HG03520 (cell line): Measurements from ENCODE around the gene MEGF10.

Experiments
- ATAC-seq: cut with Tn5 transposase; IDR thresholded peaks from one replicate; pipeline ENCODE4 v1.9.1; 2021; ENCODE audit warnings: mild to moderate bottlenecking, moderate library complexity; ENCODE audit not compliant: unreplicated experiment

The MEGF10 gene

DNA sequence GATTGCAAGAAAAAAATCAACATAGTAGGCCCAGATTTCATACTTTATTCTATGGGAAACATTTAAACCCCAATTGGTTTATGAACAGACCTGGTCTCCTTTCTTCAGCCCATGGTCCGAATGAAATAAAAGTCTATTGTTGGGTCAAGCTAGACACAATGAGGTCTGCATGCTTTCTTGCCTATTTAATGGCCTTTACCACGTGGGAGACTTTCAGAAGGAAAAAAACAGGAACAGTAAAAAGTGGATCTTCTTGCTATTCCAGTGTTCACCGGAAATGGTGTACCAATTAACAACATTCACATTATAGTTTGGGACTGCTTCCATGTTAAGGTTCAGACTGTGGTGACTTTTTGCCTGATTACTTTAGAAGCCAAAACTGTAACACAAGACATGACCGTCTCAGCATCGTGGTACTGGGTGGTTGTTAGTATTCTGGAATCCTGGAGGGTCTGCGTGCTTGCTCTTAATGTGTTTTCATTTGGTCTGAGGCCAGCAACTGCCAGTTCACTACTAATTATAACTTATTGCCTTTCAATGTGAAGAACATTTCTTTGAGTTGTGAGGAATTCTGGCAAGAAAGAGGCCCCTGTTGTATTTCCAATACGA, 141.5 kb downstream of the MEGF10 start:
- no peak for ATAC-seq

DNA sequence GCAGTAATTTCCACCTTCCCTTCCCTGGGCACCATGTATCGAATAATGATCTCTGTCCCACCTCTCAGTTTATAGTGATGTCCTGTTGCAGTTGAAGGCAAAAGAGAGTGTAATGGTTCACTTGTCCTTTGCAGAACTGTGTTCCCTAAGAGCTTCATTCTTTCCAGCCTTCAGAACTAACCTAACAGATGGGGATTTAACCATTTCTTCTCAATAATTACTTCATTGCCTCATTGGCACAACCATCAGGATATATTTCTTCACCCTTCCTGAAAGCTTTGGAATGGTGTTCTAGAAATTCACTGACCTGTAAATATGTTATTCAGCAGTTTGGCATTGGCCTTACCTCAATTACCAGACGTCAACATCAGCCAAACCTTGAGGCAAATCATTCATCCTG, 142.9 kb downstream of the MEGF10 start:
- no peak for ATAC-seq

DNA sequence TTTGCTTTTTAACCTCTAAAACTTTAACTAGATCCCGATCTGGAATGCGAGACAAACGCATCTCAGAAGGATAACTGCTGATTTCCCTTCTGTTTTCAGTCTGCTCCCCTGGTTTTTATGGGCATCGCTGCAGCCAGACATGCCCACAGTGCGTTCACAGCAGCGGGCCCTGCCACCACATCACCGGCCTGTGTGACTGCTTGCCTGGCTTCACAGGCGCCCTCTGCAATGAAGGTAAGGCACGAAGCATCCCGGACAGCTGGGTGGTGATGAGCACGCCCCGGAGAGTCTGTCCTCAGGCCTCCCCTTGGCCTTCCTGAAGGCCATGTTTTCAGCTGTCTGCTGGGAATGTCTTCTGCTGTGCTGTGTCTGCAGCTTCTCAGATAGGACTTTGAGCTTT, 144.0 kb downstream of the MEGF10 start:
- ATAC-seq, result no peak

DNA sequence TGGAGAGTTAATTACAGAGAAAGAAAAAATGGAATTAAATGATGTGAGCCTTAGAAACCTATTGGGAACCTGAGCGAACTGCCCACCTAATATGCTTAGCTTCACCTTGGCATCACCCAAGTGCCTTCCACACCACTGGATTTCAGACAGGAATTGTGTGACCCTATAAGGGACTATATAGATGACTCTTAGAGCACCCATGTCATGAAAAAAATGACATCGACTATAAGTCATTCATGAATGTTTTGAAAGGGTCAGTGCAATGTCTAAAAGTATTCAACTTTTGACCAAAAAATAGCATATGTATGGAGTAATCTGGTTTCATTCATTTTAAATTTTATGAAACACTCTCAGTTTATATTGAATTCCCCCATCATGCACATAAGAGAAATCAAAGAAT, 145.2 kb downstream of the MEGF10 start:
- ATAC-seq, result no peak

DNA sequence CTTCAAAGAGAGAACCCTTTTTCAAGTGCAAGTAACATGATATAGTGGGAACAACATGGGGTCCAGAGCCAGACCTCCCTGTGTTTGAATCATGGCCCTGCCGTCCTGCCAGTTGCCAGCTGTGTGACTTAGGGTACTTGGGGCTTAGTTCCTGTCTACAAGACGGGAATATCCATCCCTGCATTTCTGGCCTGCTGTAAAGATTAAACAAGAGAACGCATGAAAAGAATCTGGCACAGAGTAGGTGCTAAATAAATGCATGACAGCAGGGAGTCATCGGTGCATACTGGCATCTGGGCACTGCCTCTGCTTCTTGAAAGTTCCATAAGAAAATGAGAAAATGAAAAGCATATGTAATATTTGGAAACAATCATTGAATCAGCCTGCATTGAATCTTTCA, 149.0 kb downstream of the MEGF10 start:
- no peak for ATAC-seq

DNA sequence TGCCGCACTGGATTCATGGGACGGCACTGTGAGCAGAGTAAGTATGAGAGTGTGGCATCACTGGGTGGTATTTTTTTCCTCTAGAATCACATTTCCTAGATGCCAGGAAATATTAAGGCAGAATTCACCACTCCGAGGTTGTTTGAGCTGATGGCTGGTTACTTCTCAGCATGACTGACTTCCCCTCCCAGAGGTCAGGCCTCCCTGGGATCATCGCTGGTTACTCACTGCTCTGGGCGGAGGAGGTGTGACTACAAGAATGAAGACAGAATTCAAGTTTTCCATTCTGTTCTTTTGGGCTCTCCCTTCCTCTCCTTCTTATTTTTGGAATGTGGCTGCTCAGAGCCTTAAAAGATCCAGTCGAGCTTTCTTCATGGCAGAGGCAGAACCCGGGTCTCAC, 150.2 kb downstream of the MEGF10 start:
- no peak for ATAC-seq

DNA sequence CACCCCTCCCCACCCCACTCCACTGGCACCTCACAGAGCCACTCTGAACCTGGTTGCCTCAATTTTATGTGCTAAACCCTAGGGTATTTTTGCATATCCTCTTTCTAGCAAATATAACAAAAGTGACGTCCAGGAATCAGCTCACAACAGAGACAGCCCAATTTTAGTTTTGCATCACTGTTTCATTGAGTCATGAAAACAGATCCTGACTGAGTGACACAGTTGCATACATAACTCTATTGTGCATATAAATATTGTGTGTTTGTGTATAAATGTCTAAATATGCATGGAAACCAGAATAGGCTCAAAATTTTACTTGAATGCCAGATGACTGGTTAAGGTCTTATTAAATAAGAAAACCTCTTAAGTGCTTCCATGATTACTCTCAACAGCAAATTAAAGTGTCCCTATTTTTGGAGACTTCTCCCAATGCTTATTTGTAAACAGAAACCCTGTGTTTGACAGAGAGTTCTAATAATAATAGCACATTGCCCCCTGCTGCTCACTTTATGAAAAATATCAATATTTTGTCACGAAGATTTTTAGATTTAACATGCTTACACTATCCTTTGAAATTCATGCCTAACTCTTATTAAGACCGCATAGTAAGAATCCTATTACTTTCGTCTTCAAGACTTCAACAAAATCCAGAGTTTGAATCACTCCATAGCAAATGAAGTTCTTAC, 151.3 kb downstream of the MEGF10 start:
- ATAC-seq, result no peak

DNA sequence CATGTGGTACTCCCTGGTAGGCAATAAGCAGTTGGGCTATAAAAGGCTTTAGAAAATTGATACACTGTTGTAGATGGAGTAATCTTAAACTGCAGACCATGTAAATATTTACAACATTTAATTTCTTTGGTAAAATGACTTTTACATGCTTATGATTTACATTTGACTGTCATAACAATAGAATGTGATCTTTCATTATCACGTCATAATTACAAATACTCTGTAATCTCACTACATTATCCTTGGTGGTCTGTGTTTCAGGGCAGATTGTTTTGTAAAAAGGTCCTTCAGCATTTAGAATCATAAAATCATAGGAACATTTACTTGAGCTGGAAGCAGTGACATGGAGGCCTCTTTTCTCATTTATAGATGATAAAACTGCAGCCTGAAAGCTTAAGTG, 153.6 kb downstream of the MEGF10 start:
- ATAC-seq, result no peak

DNA sequence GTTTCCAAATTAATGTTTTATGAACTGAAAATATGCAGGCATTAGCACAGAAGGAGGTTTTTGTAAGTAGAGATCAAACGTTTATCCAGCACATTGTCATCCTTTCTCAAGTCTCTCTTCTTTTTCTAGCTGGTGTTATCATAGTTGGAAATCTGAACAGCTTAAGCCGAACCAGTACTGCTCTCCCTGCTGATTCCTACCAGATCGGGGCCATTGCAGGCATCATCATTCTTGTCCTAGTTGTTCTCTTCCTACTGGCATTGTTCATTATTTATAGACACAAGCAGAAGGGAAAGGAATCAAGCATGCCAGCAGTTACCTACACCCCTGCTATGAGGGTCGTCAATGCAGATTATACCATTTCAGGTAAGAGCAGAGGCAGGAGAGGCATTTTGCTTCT, 154.7 kb downstream of the MEGF10 start:
- ATAC-seq, result no peak

DNA sequence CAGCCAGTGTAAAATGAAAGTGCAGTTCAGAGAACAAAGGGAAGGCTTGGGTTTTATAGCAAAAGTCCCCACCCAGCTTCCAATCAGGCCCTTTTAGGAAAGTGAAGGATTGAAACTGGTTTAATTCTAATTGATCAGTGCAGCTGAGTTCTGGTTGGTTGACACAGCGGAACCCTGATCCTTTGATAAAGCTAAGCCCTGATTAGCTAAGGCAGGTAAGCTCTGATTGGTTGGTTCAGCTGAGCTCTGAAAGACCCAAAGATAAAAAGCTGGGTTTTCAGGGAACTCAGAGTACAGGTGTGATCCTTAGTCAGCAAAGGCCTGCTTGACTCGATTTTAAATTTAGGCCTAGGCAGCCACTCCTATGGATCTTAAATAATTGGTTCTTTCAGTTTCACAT, 156.0 kb downstream of the MEGF10 start:
- no peak for ATAC-seq

DNA sequence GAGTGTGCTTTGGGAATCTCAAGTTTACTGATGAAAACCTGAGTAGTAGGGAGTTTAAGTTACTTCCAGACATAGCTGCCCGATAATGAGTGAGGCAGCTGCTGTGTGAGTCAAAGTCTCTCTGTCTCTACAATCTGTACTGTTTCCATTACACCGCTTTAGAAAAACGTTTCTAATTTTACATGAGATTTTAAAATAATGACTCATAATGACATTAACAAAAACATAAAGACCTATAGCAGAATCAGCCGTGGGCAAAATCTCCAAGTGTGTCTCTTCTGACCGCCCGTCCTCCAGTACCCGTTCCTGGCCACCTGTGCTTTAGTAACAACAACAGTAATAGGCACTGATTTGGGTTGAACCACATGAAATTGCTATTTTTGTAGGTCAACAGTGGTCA, 157.2 kb downstream of the MEGF10 start:
- no peak for ATAC-seq

DNA sequence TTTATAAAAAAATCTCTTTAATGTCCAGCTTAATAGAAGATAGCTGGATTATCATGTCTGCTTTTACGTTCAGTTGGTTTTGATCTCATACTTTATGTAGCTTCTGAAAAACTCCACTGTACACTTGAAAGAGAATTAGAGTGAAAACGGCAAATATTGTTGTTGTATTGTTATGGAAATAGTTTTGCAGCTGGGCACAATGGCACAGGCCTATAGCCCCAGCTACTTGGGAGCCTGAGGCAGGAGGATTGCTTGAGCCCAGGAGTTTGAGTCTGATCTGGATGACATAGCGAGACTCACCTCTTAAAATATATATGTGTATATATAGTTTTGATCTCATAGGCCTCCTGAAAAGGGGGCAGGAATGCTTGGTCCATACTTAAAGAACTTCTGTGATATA, 159.4 kb downstream of the MEGF10 start:
- ATAC-seq, result no peak

DNA sequence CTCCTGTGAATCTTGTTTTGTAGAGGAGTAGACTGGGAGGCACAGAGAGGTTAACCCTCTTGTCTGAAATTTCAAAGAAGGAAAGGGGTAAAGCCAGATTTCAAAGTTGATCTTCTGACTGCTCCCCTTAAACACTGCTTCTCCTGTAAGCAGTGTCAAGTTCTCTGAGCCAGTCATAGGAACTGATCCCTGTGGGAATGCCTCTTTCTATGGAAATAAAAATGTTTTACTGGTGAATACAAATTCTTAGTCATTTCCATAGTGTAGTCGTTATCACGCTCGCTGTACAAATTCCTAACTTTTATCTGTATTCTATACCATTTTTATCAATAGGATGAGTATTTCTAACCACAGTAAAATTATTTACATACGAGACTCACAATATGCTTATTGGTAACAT, 160.5 kb downstream of the MEGF10 start:
- ATAC-seq, result no peak

DNA sequence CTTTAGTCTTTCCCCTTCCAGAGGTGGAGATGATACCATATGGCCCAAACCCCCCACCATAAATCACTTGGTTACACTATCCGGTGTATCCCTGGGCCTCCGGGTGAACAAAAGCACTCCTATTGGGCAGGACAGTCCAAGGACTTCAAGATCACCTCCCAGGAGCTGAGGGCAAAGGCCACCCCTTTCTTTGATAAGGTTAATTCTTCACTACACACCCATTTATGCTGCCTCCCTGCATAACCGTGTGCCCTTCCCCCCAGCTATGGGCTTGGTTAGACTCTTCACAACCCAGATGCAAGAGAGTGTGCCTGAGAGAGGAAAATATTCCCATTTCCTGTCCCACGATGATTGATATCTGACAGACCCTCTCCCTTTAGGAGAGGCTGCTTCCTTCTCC, 162.0 kb downstream of the MEGF10 start:
- ATAC-seq, result no peak

DNA sequence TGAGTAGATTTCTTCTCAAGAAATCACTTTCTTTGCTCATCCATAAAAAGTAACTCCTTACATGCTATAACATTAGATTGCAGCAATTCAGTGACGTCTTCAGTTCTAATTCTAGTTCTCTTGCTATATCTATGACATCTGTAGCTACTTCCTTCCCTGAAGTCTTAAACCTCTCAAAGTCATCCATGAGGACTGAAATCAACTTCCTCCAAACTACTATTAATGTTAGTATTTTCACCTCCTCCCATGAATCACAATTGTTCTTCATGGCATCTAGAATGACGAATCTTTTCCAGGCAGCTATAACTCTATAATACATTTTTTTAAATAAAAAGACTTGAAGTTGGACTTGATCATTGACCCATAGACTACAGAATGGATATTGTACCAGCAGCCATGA, 180.6 kb downstream of the MEGF10 start:
- no peak for ATAC-seq

DNA sequence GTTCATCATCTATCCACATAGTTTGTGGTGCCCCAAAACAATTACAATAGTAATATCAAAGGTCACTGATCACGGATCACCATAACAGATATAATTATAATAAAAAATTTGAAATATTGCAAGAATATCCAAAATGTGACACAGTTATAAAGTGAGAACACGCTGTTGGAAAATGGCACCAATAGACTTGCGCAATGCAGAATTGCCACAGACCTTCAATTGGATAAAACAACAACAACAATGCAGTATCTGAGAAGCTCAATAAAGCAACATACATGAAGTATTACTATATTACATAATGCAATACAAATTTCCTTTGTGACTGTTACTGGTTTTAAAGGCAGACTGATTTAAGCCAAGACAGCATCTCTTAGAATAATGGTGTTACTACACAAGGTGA, 182.1 kb downstream of the MEGF10 start:
- ATAC-seq, result no peak

DNA sequence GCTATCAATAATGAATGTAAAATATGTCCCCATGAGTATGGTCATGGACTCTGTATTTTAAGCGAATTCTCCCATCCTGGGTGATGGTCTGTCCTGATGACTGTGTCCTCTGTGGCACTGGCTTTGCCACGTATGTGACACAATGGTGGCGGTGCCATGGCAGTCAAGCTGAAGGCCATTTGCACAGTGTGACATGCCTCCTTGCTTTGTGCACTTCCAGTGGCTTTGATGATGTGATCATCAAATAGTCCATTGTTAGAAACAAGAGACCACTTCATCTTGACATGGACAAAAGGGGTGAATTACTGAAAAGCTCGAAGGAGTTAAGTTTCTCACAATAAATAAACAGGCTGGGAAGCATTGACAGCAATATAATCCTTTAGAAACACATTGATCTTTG, 195.9 kb downstream of the MEGF10 start:
- ATAC-seq, result no peak

DNA sequence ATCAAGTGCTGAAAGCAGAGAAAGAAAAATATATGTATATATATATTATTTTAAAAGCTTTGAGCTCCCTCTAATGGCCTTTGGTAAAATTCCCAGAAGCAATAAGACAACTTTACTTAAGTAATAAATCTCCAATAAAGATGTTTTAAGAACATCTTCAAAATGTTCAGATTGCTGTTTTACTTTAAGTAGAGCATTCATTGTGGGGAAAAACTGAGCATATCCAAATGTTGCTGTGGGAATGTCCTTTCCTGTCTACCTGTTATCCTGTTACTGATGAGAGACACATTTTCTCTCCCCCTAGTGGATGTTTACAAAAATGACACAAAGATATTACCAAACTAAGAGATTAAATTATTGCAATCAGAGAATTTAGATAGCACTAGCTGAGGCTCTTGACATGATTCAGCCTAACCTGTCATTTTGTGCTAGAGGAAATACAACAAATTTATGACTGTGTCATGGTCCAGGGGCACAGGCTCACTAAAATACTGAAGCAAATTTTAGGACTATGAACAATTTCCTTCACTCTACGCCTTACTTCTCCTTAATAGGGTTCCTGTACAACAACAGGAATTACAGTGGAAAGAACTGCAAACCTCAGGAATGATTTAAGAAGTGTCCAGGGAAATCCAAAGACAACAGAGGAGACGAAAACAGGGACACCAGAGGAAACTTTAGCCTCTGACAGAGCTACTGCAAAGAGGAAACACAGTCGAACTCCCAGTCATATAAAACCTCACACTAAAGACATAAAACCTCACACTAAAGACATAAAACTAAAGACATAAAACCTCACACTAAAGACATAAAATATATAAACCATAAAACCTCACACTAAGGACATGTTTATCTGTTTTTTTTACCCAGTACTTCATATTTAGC, 202.5 kb downstream of the MEGF10 start:
- peak; percentile 70 for ATAC-seq

DNA sequence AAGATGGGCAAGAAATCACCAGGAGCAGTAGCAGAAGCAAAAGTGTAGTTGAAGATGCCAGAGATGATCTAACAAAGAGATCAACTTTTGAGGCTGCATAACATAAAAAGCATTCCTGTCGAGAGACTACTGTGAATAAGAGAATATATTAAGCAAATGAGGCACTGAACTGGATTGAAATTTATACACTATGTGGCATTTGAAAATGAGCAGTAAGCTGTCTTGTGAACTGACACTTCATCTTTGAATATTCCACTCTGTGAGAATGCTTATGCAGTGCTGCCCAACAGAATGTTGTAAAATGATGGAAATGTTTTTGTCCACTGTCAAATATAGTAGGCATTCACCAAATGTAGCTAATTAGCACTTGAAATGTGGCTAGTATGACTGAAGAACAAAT, 208.0 kb downstream of the MEGF10 start:
- no peak for ATAC-seq

DNA sequence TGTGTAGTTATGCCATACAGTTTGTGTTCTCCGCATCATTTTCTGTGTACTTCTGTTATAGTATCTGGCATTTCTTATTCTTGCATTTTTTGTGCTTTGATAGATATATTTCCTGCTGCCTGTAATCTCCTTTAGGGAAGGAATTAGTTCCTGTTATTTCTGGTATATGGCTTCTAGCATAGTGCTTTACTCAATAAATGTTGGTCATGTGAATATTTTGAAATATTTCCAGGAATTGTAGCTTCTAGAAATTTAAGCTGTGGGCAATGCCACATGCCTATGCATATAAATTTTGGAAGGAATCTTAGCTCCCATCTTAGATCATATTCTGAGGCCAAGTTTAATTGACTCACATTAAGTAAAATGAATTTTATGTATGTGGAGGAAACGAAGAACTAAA, 215.3 kb downstream of the MEGF10 start:
- no peak for ATAC-seq

DNA sequence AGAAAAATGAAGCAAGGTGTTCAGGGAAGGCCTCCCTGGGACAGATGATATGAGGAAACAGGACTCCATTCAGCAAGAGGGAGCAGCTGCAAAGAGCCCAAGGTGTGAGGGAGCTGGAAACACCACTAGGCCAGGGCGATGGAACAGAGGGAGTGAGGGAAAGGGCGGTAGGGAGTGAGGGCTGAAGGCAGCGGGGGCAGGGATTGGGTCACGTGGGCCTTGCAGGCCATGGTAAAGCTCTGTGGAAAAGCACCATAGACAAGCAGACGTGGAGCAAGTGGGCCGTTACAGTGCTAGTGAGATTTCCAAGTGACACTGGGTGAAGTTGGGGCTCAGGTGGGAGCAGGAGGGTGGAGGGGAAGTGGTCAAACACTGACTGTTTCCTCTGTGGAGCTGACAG, 216.0 kb downstream of the MEGF10 start:
- ATAC-seq, result no peak
